Measurements from ENCODE around the gene KLHL17.
A peak's percentile ranks its signal among the peaks of the same experiment; 100 is the strongest.

The KLHL17 gene

GRCh38 chr1:960363-961131, at the start of gene KLHL17:
Gene KLHL17, plus strand, starts transcription at chr1:960584. Its CDS starts 110 bp downstream, at chr1:960694.
- DNase-seq = peak; percentile 76

GRCh38 chr1:910881-911721, 49.3 kb upstream of the KLHL17 start:
- no peak for DNase-seq

GRCh38 chr1:911875-912739, 48.3 kb upstream of the KLHL17 start:
- DNase-seq = no peak

- peak; percentile 29 for DNase-seq
Observed at GRCh38 chr1:912740-913301, 47.6 kb upstream of the KLHL17 start.

GRCh38 chr1:913491-914130, 46.8 kb upstream of the KLHL17 start:
- no peak for DNase-seq

- no peak for DNase-seq
Observed at GRCh38 chr1:914131-914890, 46.1 kb upstream of the KLHL17 start.

GRCh38 chr1:914891-915280, 45.5 kb upstream of the KLHL17 start:
- no peak for DNase-seq

GRCh38 chr1:915295-916172, 44.9 kb upstream of the KLHL17 start:
- DNase-seq = no peak

- no peak for DNase-seq
Observed at GRCh38 chr1:916173-917075, 44.0 kb upstream of the KLHL17 start.

GRCh38 chr1:917076-917459, 43.3 kb upstream of the KLHL17 start:
- DNase-seq = no peak

- DNase-seq = no peak
Observed at GRCh38 chr1:917466-918091, 42.8 kb upstream of the KLHL17 start.

GRCh38 chr1:918353-918752, 42.0 kb upstream of the KLHL17 start:
- no peak for DNase-seq

- DNase-seq = no peak
Observed at GRCh38 chr1:918843-919242, 41.5 kb upstream of the KLHL17 start.

GRCh38 chr1:919271-919872, 41.0 kb upstream of the KLHL17 start:
- no peak for DNase-seq

GRCh38 chr1:920010-920409, 40.4 kb upstream of the KLHL17 start:
- DNase-seq = no peak

- DNase-seq = no peak
Observed at GRCh38 chr1:920521-920920, 39.9 kb upstream of the KLHL17 start.

GRCh38 chr1:921011-921837, 39.2 kb upstream of the KLHL17 start:
- no peak for DNase-seq

All from activated CD4-positive, CD25-positive, alpha-beta regulatory T cell treated with anti-CD3 and anti-CD28 coated beads, Interleukin-2, amount 50 U/mL, for 72 hours (primary cell).